ENCODE data around the gene LAMA4.

The LAMA4 gene

GRCh38 chr6:112275365-112275764, 21.0 kb upstream of the LAMA4 start:
- H3K27ac ChIP-seq (ENCODE audit: insufficient read depth, low read depth, low read length, poor library complexity, severe bottlenecking) = no peak overlapping the region
- no peak overlapping the region for H3K4me3 ChIP-seq (ENCODE audit: insufficient read depth, low read depth, low read length)
- H3K27me3 ChIP-seq (ENCODE audit: control insufficient read depth, insufficient read depth, low read length, poor library complexity, severe bottlenecking) = no peaks in the 10 kb centered on the region
- H3K4me1 ChIP-seq (ENCODE audit: control insufficient read depth, insufficient read depth, low read length) = no peaks in the 10 kb centered on the region
- no peaks in the 10 kb centered on the region for H3K9me3 ChIP-seq (ENCODE audit: control insufficient read depth, low read length)
- H3K36me3 ChIP-seq (ENCODE audit: control insufficient read depth, insufficient read depth, low read length) = no peaks in the 10 kb centered on the region

DNA sequence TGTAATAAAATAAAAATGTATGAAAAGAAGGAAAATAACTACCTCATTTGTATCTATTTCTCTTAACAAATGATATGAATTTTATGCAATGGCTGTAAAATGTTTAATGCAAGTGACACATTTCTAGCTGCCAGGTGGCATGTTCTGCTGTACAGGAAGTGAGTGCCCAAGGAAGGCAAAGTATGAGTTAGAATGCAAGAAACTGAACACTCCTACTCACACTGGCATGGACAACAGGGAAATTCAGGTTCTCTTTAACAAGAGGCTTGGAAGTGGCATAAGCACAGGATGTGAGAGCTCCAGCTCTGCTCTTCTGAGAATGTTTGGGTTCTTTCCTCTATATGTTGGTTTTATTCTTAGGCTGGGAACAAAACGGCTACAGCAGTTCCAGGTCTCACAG, 20.4 kb upstream of the LAMA4 start:
- H3K4me3 ChIP-seq (ENCODE audit: insufficient read depth, low read depth, low read length) = no peak overlapping the region
- no peaks in the 10 kb centered on the region for H3K4me1 ChIP-seq (ENCODE audit: control insufficient read depth, insufficient read depth, low read length)
- H3K36me3 ChIP-seq (ENCODE audit: control insufficient read depth, insufficient read depth, low read length) = no peaks in the 10 kb centered on the region
- no peaks in the 10 kb centered on the region for H3K9me3 ChIP-seq (ENCODE audit: control insufficient read depth, low read length)
- WGBS, 2 experiments = 83 to 85% methylated on average over 1 of the region's 1 CpG
- H3K27ac ChIP-seq (ENCODE audit: insufficient read depth, low read depth, low read length, poor library complexity, severe bottlenecking) = no peak overlapping the region
- H3K27me3 ChIP-seq (ENCODE audit: control insufficient read depth, insufficient read depth, low read length, poor library complexity, severe bottlenecking) = no peaks in the 10 kb centered on the region

DNA sequence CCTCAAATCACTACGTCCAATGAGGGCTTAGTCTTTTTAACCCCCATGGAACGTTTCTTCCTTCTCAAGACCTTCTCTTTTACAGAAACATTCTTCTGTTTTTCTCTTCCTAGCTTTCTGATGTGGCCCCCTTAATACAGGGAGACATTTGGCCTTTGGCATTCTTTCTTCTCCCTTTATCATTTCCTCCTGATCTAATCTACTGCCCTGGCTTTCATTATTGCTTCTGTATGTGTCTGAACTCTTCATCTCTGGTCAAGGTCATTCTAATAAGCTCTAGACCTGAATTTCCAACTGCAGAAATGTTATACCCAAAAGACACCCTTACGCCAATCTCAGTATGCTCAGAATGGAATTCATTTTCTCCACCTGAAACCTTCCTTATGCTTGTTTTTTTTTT, 18.4 kb upstream of the LAMA4 start:
- Histone ChIP-seq H3K4me3 (ENCODE audit: insufficient read depth, low read depth, low read length) (no peak overlapping the region), H3K4me1 (ENCODE audit: control insufficient read depth, insufficient read depth, low read length) (no peaks in the 10 kb centered on the region), H3K27ac (ENCODE audit: insufficient read depth, low read depth, low read length, poor library complexity, severe bottlenecking) (no peak overlapping the region), H3K36me3 (ENCODE audit: control insufficient read depth, insufficient read depth, low read length) (no peaks in the 10 kb centered on the region), H3K9me3 (ENCODE audit: control insufficient read depth, low read length) (no peaks in the 10 kb centered on the region), H3K27me3 (ENCODE audit: control insufficient read depth, insufficient read depth, low read length, poor library complexity, severe bottlenecking) (no peaks in the 10 kb centered on the region)
- WGBS, 2 experiments = 86 to 90% methylated on average over 3 of the region's 3 CpGs

GRCh38 chr6:112270756-112271155, 16.4 kb upstream of the LAMA4 start:
- Histone ChIP-seq H3K27ac (ENCODE audit: insufficient read depth, low read depth, low read length, poor library complexity, severe bottlenecking) (no peak overlapping the region), H3K4me1 (ENCODE audit: control insufficient read depth, insufficient read depth, low read length) (no peaks in the 10 kb centered on the region), H3K9me3 (ENCODE audit: control insufficient read depth, low read length) (no peaks in the 10 kb centered on the region), H3K4me3 (ENCODE audit: insufficient read depth, low read depth, low read length) (no peak overlapping the region), H3K36me3 (ENCODE audit: control insufficient read depth, insufficient read depth, low read length) (no peaks in the 10 kb centered on the region), H3K27me3 (ENCODE audit: control insufficient read depth, insufficient read depth, low read length, poor library complexity, severe bottlenecking) (no peaks in the 10 kb centered on the region)
- WGBS, 2 experiments = 100% methylated on average over 1 of the region's 1 CpG

- WGBS, 2 experiments = 91 to 93% methylated on average over 3 of the region's 3 CpGs
- Histone ChIP-seq H3K9me3 (ENCODE audit: control insufficient read depth, low read length) (no peaks in the 10 kb centered on the region), H3K4me3 (ENCODE audit: insufficient read depth, low read depth, low read length) (no peak overlapping the region), H3K4me1 (ENCODE audit: control insufficient read depth, insufficient read depth, low read length) (no peaks in the 10 kb centered on the region), H3K36me3 (ENCODE audit: control insufficient read depth, insufficient read depth, low read length) (no peaks in the 10 kb centered on the region), H3K27ac (ENCODE audit: insufficient read depth, low read depth, low read length, poor library complexity, severe bottlenecking) (no peak overlapping the region), H3K27me3 (ENCODE audit: control insufficient read depth, insufficient read depth, low read length, poor library complexity, severe bottlenecking) (no peaks in the 10 kb centered on the region)
Observed at GRCh38 chr6:112269979-112270566, 15.7 kb upstream of the LAMA4 start.

- Histone ChIP-seq H3K27me3 (ENCODE audit: control insufficient read depth, insufficient read depth, low read length, poor library complexity, severe bottlenecking) (no peaks in the 10 kb centered on the region), H3K9me3 (ENCODE audit: control insufficient read depth, low read length) (no peaks in the 10 kb centered on the region), H3K4me3 (ENCODE audit: insufficient read depth, low read depth, low read length) (no peak overlapping the region), H3K36me3 (ENCODE audit: control insufficient read depth, insufficient read depth, low read length) (no peaks in the 10 kb centered on the region), H3K27ac (ENCODE audit: insufficient read depth, low read depth, low read length, poor library complexity, severe bottlenecking) (no peak overlapping the region), H3K4me1 (ENCODE audit: control insufficient read depth, insufficient read depth, low read length) (no peaks in the 10 kb centered on the region)
- WGBS, 2 experiments = 82 to 84% methylated on average over 5 of the region's 5 CpGs
Observed at GRCh38 chr6:112269114-112269513, 14.7 kb upstream of the LAMA4 start.

DNA sequence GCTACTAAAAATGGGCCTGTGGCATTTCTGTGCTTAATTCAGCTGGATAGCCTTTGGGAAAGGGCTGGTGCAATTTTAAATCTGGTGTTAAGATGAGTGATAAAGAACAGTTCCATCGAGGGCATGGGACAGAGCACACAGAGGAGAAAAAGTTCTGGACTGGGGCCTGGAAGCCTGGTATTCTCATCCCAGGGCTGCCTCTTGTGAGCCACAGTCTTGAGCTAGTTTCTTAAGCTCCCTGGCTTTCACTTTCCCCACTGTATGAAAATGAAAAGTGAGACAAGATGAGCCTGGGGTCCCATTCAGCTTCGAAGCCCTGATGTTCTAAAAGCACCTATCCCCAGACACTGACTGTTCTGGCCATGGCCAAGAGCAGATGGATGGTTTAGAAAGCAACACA, 14.3 kb upstream of the LAMA4 start:
- WGBS, 2 experiments = 91 to 94% methylated on average over 2 of the region's 2 CpGs
- no peak overlapping the region for H3K4me3 ChIP-seq (ENCODE audit: insufficient read depth, low read depth, low read length)
- no peaks in the 10 kb centered on the region for H3K36me3 ChIP-seq (ENCODE audit: control insufficient read depth, insufficient read depth, low read length)
- H3K27me3 ChIP-seq (ENCODE audit: control insufficient read depth, insufficient read depth, low read length, poor library complexity, severe bottlenecking) = no peaks in the 10 kb centered on the region
- no peaks in the 10 kb centered on the region for H3K9me3 ChIP-seq (ENCODE audit: control insufficient read depth, low read length)
- no peak overlapping the region for H3K27ac ChIP-seq (ENCODE audit: insufficient read depth, low read depth, low read length, poor library complexity, severe bottlenecking)
- no peaks in the 10 kb centered on the region for H3K4me1 ChIP-seq (ENCODE audit: control insufficient read depth, insufficient read depth, low read length)

DNA sequence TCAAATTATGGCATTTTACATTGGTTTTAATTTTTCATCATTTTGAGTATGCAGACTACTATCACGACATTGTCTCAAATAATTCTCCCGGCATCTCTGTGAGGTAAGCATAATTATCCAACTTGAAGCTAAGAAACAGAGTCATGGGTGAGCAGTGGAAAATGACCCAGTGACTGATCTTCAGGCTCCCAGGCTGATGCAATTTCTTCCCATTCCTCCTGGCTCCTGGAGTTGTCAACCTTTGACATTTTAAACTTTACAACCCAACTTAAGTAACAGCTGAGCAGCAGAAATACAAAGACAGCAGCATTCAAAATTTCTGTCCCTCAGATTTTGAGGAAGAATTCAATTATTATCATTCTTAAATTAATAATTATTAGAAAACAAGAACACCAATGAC, 13.7 kb upstream of the LAMA4 start:
- Histone ChIP-seq H3K27me3 (ENCODE audit: control insufficient read depth, insufficient read depth, low read length, poor library complexity, severe bottlenecking) (no peaks in the 10 kb centered on the region), H3K4me3 (ENCODE audit: insufficient read depth, low read depth, low read length) (no peak overlapping the region), H3K27ac (ENCODE audit: insufficient read depth, low read depth, low read length, poor library complexity, severe bottlenecking) (no peak overlapping the region), H3K36me3 (ENCODE audit: control insufficient read depth, insufficient read depth, low read length) (no peaks in the 10 kb centered on the region), H3K4me1 (ENCODE audit: control insufficient read depth, insufficient read depth, low read length) (peaks cover 2% of the 10 kb centered on the region), H3K9me3 (ENCODE audit: control insufficient read depth, low read length) (no peaks in the 10 kb centered on the region)
- whole genome bisulfite sequencing, 2 experiments = 97 to 98% methylated on average over 2 of the region's 2 CpGs

- Histone ChIP-seq H3K27me3 (ENCODE audit: control insufficient read depth, insufficient read depth, low read length, poor library complexity, severe bottlenecking) (no peaks in the 10 kb centered on the region), H3K36me3 (ENCODE audit: control insufficient read depth, insufficient read depth, low read length) (no peaks in the 10 kb centered on the region), H3K4me1 (ENCODE audit: control insufficient read depth, insufficient read depth, low read length) (peaks cover 9% of the 10 kb centered on the region), H3K27ac (ENCODE audit: insufficient read depth, low read depth, low read length, poor library complexity, severe bottlenecking) (no peak overlapping the region), H3K4me3 (ENCODE audit: insufficient read depth, low read depth, low read length) (no peak overlapping the region), H3K9me3 (ENCODE audit: control insufficient read depth, low read length) (no peaks in the 10 kb centered on the region)
- WGBS, 2 experiments = 93 to 94% methylated on average over 7 of the region's 7 CpGs
Observed at GRCh38 chr6:112266331-112266730, 12.0 kb upstream of the LAMA4 start.

DNA sequence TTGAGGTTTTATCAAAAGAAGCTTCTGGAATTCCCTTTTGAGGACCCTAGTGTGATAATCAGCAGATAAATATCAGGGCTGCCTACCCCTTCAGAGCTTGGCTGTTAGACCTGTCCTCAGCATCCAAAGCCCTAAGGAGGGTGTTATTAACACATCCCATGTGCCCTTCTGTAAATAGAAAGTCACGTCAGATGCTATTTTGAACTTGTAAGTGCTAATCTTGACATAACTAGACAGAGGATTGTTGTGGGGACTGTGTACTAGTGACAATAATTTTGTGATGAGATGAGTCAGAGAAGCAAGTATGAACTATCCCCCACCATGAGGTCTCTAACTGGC, 4.9 kb upstream of the LAMA4 start:
- peaks cover 14% of the 10 kb centered on the region for H3K4me1 ChIP-seq (ENCODE audit: control insufficient read depth, insufficient read depth, low read length)
- WGBS, 2 experiments = 89 to 94% methylated on average over 1 of the region's 1 CpG
- H3K27me3 ChIP-seq (ENCODE audit: control insufficient read depth, insufficient read depth, low read length, poor library complexity, severe bottlenecking) = peaks cover 12% of the 10 kb centered on the region

More for the DNA sequence above, 4.9 kb upstream of the LAMA4 start:
- Histone ChIP-seq H3K4me3 (ENCODE audit: insufficient read depth, low read depth, low read length) (no peak overlapping the region), H3K36me3 (ENCODE audit: control insufficient read depth, insufficient read depth, low read length) (no peaks in the 10 kb centered on the region), H3K9me3 (ENCODE audit: control insufficient read depth, low read length) (no peaks in the 10 kb centered on the region), H3K27ac (ENCODE audit: insufficient read depth, low read depth, low read length, poor library complexity, severe bottlenecking) (no peak overlapping the region)

All from ectodermal cell (in vitro differentiated cells).